ENCODE measurements around the gene NDUFA12.
A peak's percentile ranks its signal among the peaks of the same experiment; 100 is the strongest.

The NDUFA12 gene

GRCh38 chr12:94979941-94980340 lies 23.6 kb downstream of the NDUFA12 start:
- no peak for DNase-seq

DNA sequence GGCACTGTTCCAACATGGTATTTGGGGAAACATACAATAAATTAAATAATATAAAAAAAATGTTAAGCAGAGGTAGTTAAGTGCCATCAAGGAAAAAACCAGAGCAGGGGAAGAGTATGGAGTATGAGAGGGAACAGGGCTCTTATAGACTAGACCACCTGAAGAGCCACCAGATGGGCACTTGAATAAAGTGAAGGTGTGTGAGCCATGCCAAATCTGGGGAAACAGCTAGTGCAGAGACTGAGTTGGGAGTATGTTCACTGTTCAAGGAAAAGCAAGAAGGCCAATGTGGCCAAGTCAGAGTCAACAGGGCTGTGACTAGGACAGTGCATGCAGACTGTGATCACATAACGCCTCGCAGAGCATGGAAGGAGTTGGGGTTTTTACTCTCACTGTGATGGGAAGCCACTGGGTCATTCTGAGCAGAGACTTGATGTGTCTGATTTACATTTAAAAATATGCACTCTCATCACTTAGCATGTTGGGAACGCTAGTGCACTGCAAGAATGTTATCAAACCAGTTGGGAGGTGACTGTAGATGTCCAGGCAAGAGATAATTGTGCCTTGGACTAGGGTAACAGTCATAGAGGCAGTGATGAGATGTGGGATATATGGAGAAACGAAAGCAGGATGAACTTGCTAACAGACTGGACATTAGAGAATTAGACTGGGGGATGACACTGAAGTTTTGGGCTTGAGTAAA lies 25.6 kb downstream of the NDUFA12 start:
- DNase-seq: no peak

DNA sequence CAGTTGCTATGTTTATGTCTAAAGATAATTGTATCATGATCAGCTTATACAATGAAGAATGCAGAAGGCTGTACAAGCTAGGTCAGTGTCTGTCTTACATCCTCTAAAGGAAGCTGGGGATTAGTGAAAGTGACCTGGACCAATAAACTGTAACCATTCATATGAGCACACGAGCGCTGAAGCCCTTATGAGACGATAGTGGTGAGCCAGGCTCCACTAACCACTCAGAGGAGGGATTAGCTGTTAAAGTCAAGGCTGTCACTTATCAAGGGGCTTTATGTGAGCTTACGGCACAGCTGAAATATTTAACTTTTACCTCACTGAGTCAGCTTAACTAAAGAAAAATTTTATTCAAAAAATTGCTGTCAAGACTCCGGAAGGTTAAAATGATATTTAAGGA lies 30.3 kb downstream of the NDUFA12 start:
- no peak for DNase-seq

DNA sequence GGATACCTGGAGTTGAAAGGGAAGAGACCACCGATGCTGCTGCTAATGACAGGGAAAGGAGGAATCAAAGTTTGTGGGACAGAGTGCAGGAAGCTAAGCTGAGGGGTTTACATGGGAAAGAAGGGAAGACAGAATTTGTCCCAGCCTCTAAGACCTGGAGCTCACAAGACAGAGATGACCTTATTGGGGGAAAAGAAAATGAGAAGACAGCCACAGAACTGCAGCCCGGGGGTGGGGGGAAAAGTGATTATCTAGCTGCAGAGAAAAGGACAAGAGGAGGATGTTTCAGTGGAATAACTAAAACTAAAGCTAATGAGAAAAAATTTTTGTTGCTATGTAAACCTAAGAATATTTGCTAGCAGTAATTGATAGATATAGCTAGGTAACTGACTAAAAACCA lies 30.7 kb downstream of the NDUFA12 start:
- no peak for DNase-seq

DNA sequence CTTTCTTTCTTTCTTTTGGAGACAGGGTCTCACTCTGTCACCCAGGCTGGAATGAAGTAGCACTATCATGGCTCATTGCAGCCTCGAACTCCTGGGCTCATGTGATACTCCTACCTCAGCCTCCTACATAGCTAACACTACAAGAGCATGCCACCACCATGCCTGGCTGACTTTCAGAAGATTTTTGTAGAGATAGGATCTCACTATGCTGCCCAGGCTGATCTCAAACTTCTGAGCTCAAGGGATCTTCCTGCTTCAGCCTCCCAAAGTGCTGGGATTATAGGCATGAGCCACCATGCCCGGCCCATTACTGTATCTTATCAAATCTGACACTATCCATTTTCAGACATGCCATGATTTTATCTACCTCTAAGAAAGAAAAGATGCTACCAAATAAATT lies 31.6 kb downstream of the NDUFA12 start:
- DNase-seq: no peak

DNA sequence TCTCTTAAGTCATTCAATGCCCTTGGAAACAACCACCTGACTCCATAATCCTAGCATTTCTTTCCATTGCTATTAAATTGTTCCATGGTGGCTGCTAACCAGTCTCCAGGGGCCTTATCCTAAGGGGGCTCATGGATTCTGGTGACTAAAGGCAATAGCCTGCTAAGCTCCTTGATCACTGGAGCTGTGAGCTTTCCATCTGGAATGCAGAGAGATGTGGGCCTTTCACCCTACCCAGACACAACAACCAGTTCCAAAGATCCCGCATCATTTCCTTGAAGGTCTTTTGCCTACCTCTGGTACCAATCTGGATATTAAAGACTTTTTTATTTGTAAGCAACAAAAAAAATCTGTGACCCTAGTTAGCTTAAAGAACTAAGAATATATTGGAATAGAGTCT lies 32.9 kb downstream of the NDUFA12 start:
- no peak for DNase-seq

DNA sequence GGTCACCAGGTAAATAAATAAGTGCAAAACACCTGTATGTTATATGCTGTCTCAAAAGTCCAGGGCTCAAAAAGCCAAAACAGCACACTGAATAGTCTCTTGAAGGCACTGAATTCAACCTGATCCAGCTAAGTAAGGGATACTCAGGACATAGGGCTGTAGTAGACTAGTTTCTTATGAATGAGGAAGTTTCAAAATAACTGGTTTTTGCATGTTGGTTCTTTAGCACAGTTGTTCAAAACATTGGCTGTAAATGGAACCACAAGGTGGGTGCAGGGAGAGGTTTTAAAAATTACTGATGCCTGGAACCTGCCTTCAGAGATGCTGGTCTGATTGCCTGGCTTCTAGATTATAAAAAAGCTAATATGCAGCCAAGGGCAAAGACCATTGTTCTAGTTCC lies 34.1 kb downstream of the NDUFA12 start:
- no peak for DNase-seq

GRCh38 chr12:94965982-94966630 lies 37.4 kb downstream of the NDUFA12 start:
- DNase-seq: no peak

DNA sequence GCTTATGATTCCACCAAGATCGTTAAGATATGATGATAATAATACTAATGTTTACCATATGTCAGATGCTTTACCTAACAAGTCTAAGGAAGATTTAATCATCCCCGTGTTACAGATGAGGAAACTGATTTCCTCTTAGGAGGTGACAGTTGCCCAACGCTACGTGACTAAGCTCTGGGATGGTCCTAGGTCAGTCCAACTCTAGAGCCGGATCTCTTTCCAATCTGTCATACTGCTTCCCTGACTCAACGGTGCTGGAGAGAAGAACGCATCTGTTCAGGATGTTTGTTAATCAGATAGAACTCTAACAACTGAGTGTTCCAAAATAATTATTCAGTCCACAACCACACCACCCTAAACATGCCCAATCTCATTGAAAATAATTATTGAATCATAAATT lies 39.8 kb downstream of the NDUFA12 start:
- DNase-seq: no peak

GRCh38 chr12:94962670-94963069 lies 40.8 kb downstream of the NDUFA12 start:
- DNase-seq: no peak

DNA sequence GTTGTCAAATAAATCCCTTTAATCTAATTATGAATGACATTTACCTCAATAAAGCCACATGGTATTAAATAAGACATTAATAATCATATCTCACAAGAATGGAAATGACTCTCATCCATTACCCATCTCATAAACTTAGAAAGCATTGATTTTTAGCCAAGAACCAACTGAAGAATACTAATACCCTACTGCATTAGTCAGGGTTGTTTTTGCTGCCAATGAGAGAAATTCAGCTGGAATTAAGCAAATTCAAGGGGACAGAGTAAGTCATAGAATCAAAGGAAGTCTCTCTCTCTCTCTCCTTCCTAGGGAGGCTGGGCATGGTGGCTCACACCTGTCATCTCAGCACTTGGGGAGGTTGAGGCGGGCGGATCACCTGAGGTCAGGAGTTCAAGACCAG lies 41.6 kb downstream of the NDUFA12 start:
- DNase-seq: no peak

DNA sequence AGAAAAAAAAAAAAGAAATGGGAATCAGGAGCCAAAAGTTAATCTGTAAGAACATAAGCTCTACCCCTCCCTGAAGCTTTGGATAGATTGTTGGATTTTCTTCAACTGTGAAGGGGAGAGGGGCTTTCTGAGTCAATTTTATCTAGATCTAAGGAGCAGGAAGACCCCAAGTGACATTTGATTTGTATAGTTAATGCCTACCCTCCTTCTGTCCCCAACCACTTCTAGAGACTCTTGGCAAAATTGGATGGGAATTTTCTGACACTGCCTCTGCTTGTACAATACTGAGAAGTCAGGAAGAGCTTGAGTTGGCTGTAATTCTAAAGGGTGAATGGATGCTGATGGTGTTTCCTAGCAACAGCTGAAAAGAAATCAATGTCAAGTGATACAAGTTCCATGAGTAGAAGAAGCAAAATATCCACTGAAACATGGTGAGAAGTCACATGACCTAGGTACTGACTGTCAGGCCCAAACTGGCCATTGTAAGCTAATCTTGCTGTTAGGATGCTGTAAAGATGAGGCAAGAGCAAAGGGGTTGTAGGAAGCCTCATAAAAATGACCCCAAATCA lies 42.2 kb downstream of the NDUFA12 start:
- no peak for DNase-seq

GRCh38 chr12:94957006-94957405 lies 46.5 kb downstream of the NDUFA12 start:
- DNase-seq: no peak

DNA sequence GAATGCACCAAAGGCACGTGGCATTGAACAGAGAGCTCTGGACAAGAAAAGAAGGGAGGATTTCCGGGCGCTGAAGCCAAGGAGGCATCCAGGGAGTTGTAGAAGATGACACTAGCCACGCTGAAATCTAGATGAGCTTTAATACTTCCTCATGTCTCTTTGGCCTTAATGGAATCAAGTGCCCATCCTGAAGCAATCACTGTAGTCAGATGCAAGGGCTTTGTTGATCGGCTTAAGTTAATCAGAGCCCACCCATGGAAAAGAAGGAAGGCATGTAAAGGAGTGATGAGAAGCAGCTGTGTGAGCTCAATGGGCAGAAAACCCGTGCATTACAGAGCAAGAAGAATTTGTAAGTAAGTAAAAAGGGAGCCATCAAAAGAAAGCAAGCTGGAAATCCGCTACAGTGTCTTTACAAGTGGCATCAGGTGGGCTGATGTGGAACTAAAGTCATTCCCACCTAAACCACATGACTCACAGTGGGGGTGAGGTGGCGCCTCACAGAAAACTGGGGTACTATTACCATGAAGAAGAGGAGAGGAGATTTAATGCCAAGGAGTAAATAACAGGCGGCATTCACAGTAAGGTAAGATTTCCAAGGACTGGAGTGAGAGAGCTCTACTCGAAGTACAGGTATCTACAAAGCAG lies 48.4 kb downstream of the NDUFA12 start:
- DNase-seq: no peak

- DNase-seq: no peak
Observed at GRCh38 chr12:94954029-94954685, 49.3 kb downstream of the NDUFA12 start.

DNA sequence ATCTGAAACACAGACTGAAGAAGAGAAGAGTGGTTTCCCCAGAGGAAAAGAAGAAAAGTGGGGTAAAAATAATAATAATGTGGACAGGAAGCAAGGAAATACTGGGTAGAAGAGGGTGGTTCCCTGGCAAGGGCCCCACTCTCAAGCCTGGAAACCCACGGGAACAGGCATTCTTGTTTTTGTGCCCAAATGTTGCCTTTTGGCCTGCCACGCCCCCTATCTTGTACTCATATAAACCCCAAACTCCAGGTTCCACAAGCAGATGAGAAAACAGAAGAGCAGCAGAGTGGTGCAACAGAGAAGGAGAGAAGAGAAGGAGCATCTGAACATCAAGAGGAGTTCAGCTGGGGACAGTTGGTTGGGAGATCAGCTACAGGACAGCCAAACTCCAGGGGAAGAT lies 51.2 kb downstream of the NDUFA12 start:
- DNase-seq: no peak

DNA sequence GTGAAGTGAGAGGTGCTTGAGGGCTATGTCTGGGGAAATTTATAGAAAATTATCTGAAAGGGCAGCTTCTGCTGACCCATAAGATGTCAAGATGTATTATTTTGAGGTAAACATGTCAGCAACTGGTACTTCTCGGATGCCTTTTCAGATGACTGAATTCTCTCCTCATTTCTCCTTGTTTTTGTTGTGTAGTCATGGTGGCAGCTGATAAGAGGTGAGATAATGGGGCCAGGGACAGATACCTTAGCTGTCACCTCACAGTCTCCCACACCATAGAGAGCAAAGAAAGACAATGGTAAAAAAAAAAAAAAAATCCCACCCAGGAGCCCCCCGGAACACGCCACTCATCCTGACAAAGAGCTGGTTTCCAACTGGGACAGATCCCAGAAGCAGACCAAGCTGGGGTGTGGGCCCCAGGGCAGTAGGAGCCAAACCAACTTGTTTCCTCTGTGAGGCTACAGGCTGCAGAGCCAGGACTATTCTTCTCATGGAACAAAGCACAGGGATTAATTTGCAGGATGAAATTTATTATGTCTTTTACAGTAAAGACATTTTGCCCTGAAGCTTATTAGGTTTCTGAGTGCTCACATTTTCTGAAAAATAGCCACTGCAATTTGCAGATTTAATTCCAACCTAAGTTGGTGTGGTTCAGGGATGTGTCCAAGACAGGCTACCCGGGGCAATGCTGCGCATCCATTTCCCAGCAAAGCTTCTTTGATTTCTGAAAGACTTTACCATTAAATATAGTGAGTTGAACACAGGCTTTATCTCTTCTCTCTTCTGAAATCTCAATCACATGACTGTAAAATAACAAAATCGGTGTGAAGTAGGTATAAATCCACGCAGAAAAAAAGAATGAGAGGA lies 52.2 kb downstream of the NDUFA12 start:
- DNase-seq: no peak

DNA sequence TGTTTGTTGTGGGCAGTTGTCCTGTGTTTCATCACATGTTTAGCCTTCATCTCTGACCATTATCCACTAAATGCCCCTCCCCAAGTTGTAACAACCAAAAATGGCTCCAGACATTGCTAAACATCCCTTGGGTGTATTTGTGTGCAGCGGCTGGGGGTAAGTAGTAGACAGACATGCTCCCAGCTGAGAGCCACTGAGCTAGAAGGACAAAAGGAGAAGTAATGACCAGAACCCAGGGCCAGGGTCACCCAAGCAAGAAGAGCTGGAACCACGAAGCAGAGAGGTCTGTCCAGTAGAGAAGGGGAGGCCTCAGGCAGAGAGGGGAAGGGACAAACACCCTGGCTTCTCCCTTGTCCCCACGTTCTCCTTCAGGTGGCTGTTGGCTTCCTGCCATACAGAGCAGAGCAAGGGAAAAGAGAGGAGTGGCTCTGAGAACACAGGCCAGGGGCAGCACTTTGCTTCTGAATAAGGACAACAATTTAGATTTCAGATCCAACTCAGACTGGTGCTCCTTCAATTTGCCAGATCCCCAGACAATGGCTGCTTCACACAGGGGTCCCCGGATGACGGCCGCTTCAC lies 55.2 kb downstream of the NDUFA12 start:
- DNase-seq: no peak

DNA sequence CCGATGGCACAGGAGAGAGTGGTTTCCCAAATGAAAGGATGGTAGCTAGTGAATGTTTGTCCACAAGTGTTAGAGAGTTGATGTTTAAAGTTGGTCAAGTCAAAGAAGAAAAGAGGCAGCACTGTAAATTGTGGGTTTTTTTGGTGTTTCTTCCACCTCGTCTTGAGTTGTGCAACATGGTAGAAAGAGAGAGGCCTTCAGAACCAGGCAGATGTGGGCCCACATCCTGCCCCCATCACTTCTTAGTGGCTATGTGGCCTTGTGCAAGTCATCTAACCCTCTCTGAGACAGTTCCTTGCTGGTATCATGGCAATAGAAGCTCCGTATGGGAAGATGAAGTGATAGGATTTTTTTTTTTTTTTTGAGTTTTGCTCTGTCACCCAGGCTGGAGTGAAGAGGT lies 60.8 kb downstream of the NDUFA12 start:
- DNase-seq: no peak

DNA sequence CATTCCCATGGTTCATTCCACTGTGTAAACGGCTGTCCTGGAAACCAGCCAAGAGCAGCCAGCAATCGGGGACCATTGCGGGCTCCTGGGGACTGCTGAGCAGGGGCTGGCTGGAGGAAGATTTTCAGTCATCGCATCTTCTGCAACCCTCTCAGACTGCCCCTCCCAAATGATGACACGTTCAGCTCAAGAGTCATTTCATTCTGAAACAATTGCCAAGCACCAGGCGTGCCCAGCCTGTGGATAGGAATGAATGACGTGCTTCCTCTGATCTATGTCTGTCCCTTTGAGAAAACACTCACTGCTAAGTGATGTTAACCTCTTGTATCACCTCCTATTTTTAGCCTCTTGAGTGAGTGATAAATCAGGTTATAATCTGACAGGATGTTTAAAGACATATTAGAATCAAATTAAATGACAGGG lies 62.0 kb downstream of the NDUFA12 start:
- DNase-seq: peak; percentile 51

DNA sequence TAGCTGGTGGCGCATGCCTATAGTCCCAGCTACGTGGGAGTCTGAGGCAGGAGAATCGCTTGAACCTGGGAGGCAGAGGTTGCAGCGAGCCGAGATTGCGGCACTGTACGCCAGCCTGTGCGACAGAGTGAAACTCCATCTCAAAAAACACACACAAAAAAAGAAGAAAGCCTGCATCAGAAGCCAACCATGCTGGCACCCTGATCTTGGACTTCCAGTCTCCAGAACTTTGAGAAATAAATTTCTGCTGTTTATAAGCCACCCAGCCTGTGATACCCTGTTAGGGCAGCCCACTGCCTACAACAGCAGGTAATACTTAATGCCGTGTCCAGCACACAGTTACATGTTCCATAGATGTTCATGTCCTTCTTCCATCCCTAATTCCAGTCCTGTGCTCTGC lies 62.7 kb downstream of the NDUFA12 start:
- DNase-seq: no peak

DNA sequence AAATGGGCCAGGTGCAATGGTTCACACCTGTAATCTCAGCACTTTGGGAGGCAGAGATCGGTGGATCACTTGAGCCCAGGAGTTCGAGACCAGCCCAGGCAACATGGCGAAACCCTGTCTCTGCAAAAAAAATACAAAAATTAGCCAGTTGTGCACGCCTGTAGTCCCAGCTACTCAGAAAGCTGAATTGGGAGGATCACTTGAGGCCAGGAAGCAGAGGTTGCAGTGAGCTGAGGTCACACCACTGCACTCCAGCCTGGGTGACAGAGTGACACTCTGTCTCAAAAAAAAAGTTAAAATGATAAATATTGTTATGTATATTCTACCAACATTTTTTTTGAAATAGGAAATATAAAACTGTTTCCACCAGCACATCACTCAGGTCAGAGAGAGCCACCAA lies 64.9 kb downstream of the NDUFA12 start:
- no peak for DNase-seq

All from NCI-H187 treated with DMSO at 0.1 percent for 48 hours (cell line).